Sigmoid colon (tissue), 7 donors: ENCODE results near the gene NMUR1. TPM values are rescaled to one million over a fixed set of nuclear protein-coding genes. Genes with fewer than 3 reads are reported as not detected.

Source experiments
- DNase-seq: peaks from one replicate; pipeline ENCODE4 v3.0.0-alpha.2; 2019
- H3K27ac ChIP-seq, 4 donors: fragments of 200-600 bp; sonication (generic); one replicate each; pipeline ENCODE4 v1.5.1; 2016 to 2019; ENCODE audit warnings: mild to moderate bottlenecking in 1 of 4
- H3K27me3 ChIP-seq, 3 donors: fragments of 200-600 bp; sonication (generic); one replicate each; pipeline ENCODE4 v1.5.1; 2019; ENCODE audit warnings: mild to moderate bottlenecking in 1 of 3
- H3K36me3 ChIP-seq, 4 donors: fragments of 200-600 bp; sonication (generic); one replicate each; pipeline ENCODE4 v1.5.1; 2016 to 2019
- H3K4me1 ChIP-seq, 4 donors: fragments of 200-600 bp; sonication (generic); one replicate each; pipeline ENCODE4 v1.5.1; 2017 to 2019
- H3K4me3 ChIP-seq, 4 donors: fragments of 200-600 bp; sonication (generic); one replicate each; pipeline ENCODE4 v1.5.1; 2017 to 2019; ENCODE audit warnings: mild to moderate bottlenecking in 2 of 4, moderate library complexity in 1 of 4
- H3K9me3 ChIP-seq, 4 donors: fragments of 200-600 bp in 3 of 4; sonication (generic) in 3 of 4; one replicate each; pipeline versions ENCODE4 v1.5.1 to v1.6.1; 2013 to 2019
- EP300 ChIP-seq, 4 donors: sonication (generic); formaldehyde crosslinking; IDR thresholded peaks; one replicate each; pipeline ENCODE4 v1.6.1; 2017; ENCODE audit warnings: antibody characterized with exemption in 4 of 4
- POLR2A ChIP-seq, 2 donors: fragments of 450-650 bp; IDR thresholded peaks; one replicate each; pipeline ENCODE4 v1.6.1; 2016; ENCODE audit warnings: antibody characterized with exemption in 2 of 2, mild to moderate bottlenecking in 2 of 2, moderate library complexity in 2 of 2
- POLR2AphosphoS5 ChIP-seq, 4 donors: sonication (generic); formaldehyde crosslinking; IDR thresholded peaks; one replicate each; pipeline ENCODE4 v1.6.1; 2017; ENCODE audit warnings: antibody characterized with exemption in 4 of 4
- WGBS, 2 donors: extraction: QIAGEN DNeasy Blood & Tissue Kit; methylation state at CpG; one replicate each; pipeline ENCODE4 v1.1.7; 2013; 5-methylcytosine and 5-hydroxymethylcytosine counted together
- intact Hi-C: fragments of 100-400 bp; cut with DNase I; formaldehyde crosslinking; loops from one replicate; pipeline ENCODE4 v1.15.1; 2023
- polyA plus RNA-seq, 3 donors: library from polyadenylated mRNA; stranded (reverse); fragments of 200-250 nt; gene quantifications; one replicate each; pipeline ENCODE4 v1.2.3, GENCODE V29; 2013
- total RNA-seq, 4 donors: library from RNA; depleted of rRNA; stranded (reverse); fragments of >200 nt; gene quantifications; one replicate each; pipeline ENCODE4 v1.1.0, GENCODE V29; 2016
- TF ChIP-seq, protein P1 (sequence below), 4 experiments: fragments of 450-650 bp in 3 of 4; fragments of 200-600 bp in 1 of 4; IDR thresholded peaks; one replicate each; pipeline ENCODE4 v1.5.1; 2016 to 2019; ENCODE audit warnings: antibody characterized with exemption in 4 of 4, mild to moderate bottlenecking in 3 of 4, moderate library complexity in 2 of 4
- donor health status: healthy with polysubstance abuse.
- donor health status: Bipolar disorder and iron deficiency.
- donor health status: healthy.

Gene NMUR1
- total and polyA plus RNA-seq, 7 donors = 0.14 to 0.36 (median 0.23) TPM; not detected in 2

DNA sequence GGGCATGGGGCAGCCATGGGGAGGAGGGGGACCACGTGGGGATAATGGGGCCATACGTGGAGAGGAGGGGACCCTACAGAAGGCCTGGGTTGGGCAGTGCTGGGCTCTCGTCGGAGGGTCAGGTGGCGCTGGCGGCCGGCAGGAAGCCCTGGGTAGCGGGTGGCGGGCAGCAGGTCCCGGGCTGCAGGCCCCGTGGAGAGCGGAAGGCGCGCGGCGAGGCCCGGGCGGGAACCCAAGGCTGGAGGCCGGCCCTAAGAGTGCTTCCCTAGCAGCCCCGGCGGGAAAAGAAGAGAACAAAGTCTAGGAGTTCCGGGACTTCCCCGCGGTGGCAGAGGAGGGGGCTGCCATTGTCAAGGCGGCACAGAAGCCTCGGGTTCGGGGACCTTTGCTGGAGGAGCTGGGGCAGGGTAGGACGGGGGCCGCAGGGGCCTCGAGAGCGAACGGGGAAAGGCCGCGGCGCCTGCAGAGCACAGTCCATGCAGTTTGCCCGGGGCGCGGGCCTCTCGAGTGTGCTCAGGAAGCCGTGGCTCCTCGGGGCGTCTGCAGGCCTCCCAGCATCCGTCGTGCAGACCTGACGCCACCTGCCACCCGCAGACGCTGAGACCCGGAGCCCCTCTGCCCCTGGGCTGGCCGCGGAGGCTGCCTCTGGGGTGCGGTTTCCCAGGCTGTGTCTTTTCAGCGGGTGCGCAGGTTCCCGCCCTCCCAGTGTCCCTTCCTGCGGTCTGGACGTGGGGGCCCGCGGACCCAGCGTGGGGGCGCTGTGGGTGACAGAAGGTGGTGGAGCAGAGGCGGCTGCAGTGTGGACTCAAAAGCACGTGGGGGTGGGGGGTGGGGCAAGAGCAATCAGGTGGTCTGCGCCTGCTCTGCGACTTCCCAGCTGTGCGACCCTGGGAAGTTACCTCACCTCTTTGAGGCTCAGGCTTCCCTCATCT, 46.6 kb downstream of the NMUR1 start:
- H3K36me3 ChIP-seq = no peaks in the 10 kb centered on the region
- WGBS, 2 donors = 62 to 79% methylated on average over 65 of the region's 65 CpGs
- H3K27ac ChIP-seq = peak overlapping the region; percentile 70 to 79 (median 74)
- intact Hi-C loops = no loop called here
- DNase-seq = peak; percentile 62
- H3K4me3 ChIP-seq = peak overlapping the region; percentile 18 to 49 (median 48)
- H3K4me1 ChIP-seq = peaks cover 0 to 10% (median 8%) of the 10 kb centered on the region in 4 donors
- TF ChIP-seq POLR2A (IDR thresholded peaks at IDR 0.05) (no peak), POLR2AphosphoS5 (IDR thresholded peaks at IDR 0.05) (no peak), EP300 (IDR thresholded peaks at IDR 0.05) (no peak)
- TF ChIP-seq, protein P1, sequence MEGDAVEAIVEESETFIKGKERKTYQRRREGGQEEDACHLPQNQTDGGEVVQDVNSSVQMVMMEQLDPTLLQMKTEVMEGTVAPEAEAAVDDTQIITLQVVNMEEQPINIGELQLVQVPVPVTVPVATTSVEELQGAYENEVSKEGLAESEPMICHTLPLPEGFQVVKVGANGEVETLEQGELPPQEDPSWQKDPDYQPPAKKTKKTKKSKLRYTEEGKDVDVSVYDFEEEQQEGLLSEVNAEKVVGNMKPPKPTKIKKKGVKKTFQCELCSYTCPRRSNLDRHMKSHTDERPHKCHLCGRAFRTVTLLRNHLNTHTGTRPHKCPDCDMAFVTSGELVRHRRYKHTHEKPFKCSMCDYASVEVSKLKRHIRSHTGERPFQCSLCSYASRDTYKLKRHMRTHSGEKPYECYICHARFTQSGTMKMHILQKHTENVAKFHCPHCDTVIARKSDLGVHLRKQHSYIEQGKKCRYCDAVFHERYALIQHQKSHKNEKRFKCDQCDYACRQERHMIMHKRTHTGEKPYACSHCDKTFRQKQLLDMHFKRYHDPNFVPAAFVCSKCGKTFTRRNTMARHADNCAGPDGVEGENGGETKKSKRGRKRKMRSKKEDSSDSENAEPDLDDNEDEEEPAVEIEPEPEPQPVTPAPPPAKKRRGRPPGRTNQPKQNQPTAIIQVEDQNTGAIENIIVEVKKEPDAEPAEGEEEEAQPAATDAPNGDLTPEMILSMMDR (IDR thresholded peaks at IDR 0.05) = no peak
- H3K27me3 ChIP-seq = no peaks in the 10 kb centered on the region
- no peaks in the 10 kb centered on the region for H3K9me3 ChIP-seq

DNA sequence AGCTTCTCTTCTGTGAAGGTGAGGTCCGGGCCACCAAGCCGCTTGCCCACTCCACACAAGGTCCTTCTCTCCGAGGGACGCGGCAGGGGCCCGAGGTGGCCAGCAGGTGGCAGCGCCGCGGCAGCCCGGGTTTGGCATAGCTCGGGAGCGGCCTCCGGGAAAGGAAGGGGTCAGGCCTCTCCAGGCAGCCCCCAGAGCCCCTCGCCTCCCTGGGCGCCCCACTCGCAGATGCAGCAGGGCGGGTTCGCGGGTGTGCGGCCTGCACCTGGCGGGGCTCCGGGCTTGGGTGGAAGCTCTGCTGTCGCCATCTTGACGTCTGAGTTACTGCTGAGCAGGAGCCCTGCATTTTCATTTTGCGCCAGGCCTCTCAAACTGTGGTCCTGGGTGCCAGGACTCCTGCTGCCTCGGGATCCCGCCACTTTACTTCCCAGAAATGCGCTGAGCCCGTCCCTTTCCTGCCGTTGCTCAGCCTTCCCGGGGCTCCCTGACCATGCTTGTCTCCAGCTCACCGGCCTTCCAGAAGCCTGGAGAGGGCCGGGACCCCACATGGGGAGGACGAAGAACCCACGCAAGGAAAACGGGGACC, 47.3 kb downstream of the NMUR1 start:
- peak overlapping the region; percentile 18 to 49 (median 48) for H3K4me3 ChIP-seq
- peak; percentile 85 for DNase-seq

DNA sequence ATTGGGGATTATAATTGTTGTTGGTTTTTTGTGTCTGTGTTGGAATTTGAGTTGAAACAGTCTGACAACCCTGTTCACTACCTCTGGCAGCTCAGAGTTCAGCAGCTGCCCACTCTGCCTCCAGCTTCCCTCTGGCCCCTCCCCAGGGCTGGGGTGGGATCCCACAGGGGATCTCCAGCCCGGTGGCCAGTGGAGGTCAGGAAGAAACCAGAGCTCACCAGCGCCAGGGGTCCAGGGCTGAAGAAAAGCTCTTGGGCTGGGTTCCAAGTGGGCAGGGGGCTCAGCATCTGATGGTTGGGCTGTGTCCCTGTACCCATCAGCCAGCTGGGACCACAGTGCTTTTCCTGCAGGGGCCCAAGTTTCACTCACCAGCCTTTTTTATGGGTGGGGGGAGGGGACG, 49.5 kb downstream of the NMUR1 start:
- intact Hi-C loops = no loop called here
- no peak for DNase-seq
- 77 to 90% methylated on average over 3 of the region's 3 CpGs for WGBS, 2 donors

More for the DNA sequence above, 47.3 kb downstream of the NMUR1 start:
- no peak for TF ChIP-seq EP300 (IDR thresholded peaks at IDR 0.05)
- TF ChIP-seq, protein P1 (IDR thresholded peaks at IDR 0.05) = peak; percentile 72 to 94 (median 84)
- TF ChIP-seq POLR2A (IDR thresholded peaks at IDR 0.05) = peak in 1 of 2 donors; percentile 13
- TF ChIP-seq POLR2AphosphoS5 (IDR thresholded peaks at IDR 0.05) = peak in 2 of 4 donors; percentile 57 to 58
- no peaks in the 10 kb centered on the region for H3K27me3 ChIP-seq
- H3K9me3 ChIP-seq = no peaks in the 10 kb centered on the region
- 20% methylated on average over 36 of the region's 36 CpGs for WGBS, 2 donors
- peak overlapping the region; percentile 70 to 79 (median 74) for H3K27ac ChIP-seq
- H3K36me3 ChIP-seq = no peaks in the 10 kb centered on the region
- peaks cover 0 to 17% (median 12%) of the 10 kb centered on the region in 4 donors for H3K4me1 ChIP-seq
- intact Hi-C loops = loop anchor here (1.0 kb wide), 1 partner anchor 75 kb away; no protein-coding TSS in a partner anchor

DNA sequence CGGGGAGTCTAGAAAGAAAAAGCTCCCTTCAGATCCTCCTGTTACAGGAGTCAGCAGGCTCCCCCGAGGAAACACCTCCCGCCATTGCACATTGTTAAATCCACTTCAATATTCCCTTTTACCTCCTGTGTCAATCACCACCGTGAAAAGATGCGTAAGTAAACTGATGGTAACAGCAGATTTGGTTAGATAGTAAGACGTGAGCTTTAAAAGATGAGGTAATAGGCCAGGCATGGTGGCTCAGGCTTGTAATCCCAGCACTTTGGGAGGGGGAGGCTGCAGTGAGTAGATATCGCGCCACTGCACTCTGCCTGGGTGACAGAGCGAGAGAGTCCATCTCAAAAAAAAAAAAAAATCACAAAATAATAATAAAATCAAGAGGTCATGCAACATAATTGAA, 50.8 kb downstream of the NMUR1 start:
- H3K9me3 ChIP-seq = no peaks in the 10 kb centered on the region
- WGBS, 2 donors = 90 to 91% methylated on average over 9 of the region's 9 CpGs
- intact Hi-C loops = no loop called here
- no peak overlapping the region for H3K27ac ChIP-seq
- H3K4me1 ChIP-seq = peaks cover 0 to 21% (median 13%) of the 10 kb centered on the region in 4 donors
- DNase-seq = no peak
- H3K4me3 ChIP-seq = no peak overlapping the region
- TF ChIP-seq, protein P1 (IDR thresholded peaks at IDR 0.05) = no peak
- TF ChIP-seq EP300 (IDR thresholded peaks at IDR 0.05) (no peak), POLR2AphosphoS5 (IDR thresholded peaks at IDR 0.05) (no peak), POLR2A (IDR thresholded peaks at IDR 0.05) (no peak)
- no peaks in the 10 kb centered on the region for H3K36me3 ChIP-seq
- no peaks in the 10 kb centered on the region for H3K27me3 ChIP-seq

More for the DNA sequence above, 49.5 kb downstream of the NMUR1 start:
- no peaks in the 10 kb centered on the region for H3K9me3 ChIP-seq
- no peak overlapping the region for H3K27ac ChIP-seq
- H3K4me3 ChIP-seq = no peak overlapping the region
- no peaks in the 10 kb centered on the region for H3K36me3 ChIP-seq
- H3K4me1 ChIP-seq = peaks cover 0 to 21% (median 13%) of the 10 kb centered on the region in 4 donors
- no peaks in the 10 kb centered on the region for H3K27me3 ChIP-seq
- TF ChIP-seq EP300 (IDR thresholded peaks at IDR 0.05) = no peak
- no peak for TF ChIP-seq POLR2AphosphoS5 (IDR thresholded peaks at IDR 0.05)
- TF ChIP-seq POLR2A (IDR thresholded peaks at IDR 0.05) = no peak
- TF ChIP-seq, protein P1 (IDR thresholded peaks at IDR 0.05) = no peak
